CD4-positive, alpha-beta T cell treated with Interleukin-6 for 4 hours (primary cell): Measurements from ENCODE around the gene GPR173.

Source experiments
- DNase-seq: peaks from one replicate; pipeline ENCODE4 v3.0.0-alpha.2; 2020; ENCODE audit warnings: mixed read lengths

The GPR173 gene

GRCh38 chrX:53048169-53049126 lies at the start of gene GPR173:
TSS of gene GPR173 (plus strand) at chrX:53048789. CDS start at chrX:53076622, 27,833 bp downstream.
- DNase-seq, result no peak

- no peak for DNase-seq
These were observed 48.0 kb upstream of the GPR173 start for GRCh38 chrX:53000447-53001135.

GRCh38 chrX:53001958-53002357 lies 46.6 kb upstream of the GPR173 start:
- no peak for DNase-seq

- DNase-seq, result no peak
These were observed 45.5 kb upstream of the GPR173 start for GRCh38 chrX:53003111-53003510.

GRCh38 chrX:53004038-53004437 lies 44.6 kb upstream of the GPR173 start:
- DNase-seq, result no peak

- DNase-seq, result no peak
These were observed 43.8 kb upstream of the GPR173 start for GRCh38 chrX:53004811-53005210.

GRCh38 chrX:53005327-53005726 lies 43.3 kb upstream of the GPR173 start:
- DNase-seq, result no peak

- no peak for DNase-seq
These were observed 39.6 kb upstream of the GPR173 start for GRCh38 chrX:53009032-53009431.

GRCh38 chrX:53013291-53013690 lies 35.3 kb upstream of the GPR173 start:
- DNase-seq, result no peak

GRCh38 chrX:53018627-53019026 lies 30.0 kb upstream of the GPR173 start:
- DNase-seq, result no peak

- no peak for DNase-seq
These were observed 26.2 kb upstream of the GPR173 start for GRCh38 chrX:53022381-53022780.

- DNase-seq, result no peak
These were observed 19.9 kb upstream of the GPR173 start for GRCh38 chrX:53028678-53029077.

- no peak for DNase-seq
These were observed 17.2 kb upstream of the GPR173 start for GRCh38 chrX:53031380-53031779.

- no peak for DNase-seq
These were observed 12.4 kb upstream of the GPR173 start for GRCh38 chrX:53036149-53036548.

- no peak for DNase-seq
These were observed 9.4 kb upstream of the GPR173 start for GRCh38 chrX:53039236-53039635.

- DNase-seq, result no peak
These were observed 3.6 kb upstream of the GPR173 start for GRCh38 chrX:53044995-53045394.

GRCh38 chrX:53047228-53047627 lies 1.4 kb upstream of the GPR173 start:
- no peak for DNase-seq

GRCh38 chrX:53049127-53049517 lies 533 bp downstream of the GPR173 start:
- no peak for DNase-seq

- DNase-seq, result no peak
These were observed 2.3 kb downstream of the GPR173 start for GRCh38 chrX:53050841-53051240.

- no peak for DNase-seq
These were observed 6.8 kb downstream of the GPR173 start for GRCh38 chrX:53055244-53055849.

- no peak for DNase-seq
These were observed 7.7 kb downstream of the GPR173 start for GRCh38 chrX:53056292-53056691.

GRCh38 chrX:53065104-53065503 lies 16.5 kb downstream of the GPR173 start:
- no peak for DNase-seq

- DNase-seq, result no peak
These were observed 22.5 kb downstream of the GPR173 start for GRCh38 chrX:53071064-53071463.
